Measurements from ENCODE around the gene VTCN1.
"Not testable (repeated sequence)": the region's sequence is repeated elsewhere in the genome, so short reads cannot be mapped to it uniquely, and the experiment has no call there.

VTCN1 gene, protein sequence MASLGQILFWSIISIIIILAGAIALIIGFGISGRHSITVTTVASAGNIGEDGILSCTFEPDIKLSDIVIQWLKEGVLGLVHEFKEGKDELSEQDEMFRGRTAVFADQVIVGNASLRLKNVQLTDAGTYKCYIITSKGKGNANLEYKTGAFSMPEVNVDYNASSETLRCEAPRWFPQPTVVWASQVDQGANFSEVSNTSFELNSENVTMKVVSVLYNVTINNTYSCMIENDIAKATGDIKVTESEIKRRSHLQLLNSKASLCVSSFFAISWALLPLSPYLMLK

GRCh38 chr1:117210831-117211261 is at the start of gene VTCN1:
Gene VTCN1, minus strand, starts transcription at chr1:117210927. Its CDS starts 72 bp downstream, at chr1:117210855.
- DNase-seq (ENCODE audit: low read depth), result no peak

DNA sequence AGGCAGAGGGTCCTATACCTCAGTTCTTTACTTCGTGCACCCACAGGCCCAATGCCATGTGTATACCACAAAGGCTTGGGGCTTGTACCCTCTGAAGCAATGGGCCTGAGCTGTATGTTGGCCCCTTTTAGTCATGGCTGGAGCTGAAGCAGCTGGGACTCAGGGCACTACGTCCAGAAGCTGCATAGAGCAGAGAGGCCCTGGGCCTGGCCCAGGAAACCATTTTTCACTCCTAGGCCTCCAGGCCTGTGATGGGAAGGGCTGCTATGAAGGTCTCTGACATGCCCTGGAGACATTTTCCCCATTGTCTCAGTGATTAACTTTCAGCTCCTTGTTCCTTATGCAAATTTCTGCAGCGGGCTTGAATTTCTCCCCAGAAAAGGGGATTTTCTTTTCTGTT is 48.1 kb upstream of the VTCN1 start:
- DNase-seq (ENCODE audit: low read depth), result no peak

DNA sequence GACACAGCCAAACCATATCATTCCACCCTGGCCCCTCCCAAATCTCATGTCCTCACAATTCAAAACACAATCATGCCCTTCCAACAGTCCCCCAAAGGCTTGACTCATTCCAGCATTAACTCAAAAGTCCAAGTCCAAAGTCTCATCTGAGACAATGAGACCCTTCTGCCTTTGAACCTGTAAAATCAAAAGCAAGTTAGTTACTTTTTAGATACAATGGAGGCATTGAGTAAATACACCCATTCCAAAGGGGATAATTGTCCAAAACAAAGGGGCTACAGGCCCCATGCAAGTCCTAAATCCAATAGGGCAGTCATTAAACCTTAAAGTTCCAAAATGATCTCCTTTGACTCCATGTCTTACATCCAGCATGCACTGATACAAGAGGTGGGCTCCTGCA is 47.3 kb upstream of the VTCN1 start:
- not testable (repeated sequence) for DNase-seq (ENCODE audit: low read depth)

DNA sequence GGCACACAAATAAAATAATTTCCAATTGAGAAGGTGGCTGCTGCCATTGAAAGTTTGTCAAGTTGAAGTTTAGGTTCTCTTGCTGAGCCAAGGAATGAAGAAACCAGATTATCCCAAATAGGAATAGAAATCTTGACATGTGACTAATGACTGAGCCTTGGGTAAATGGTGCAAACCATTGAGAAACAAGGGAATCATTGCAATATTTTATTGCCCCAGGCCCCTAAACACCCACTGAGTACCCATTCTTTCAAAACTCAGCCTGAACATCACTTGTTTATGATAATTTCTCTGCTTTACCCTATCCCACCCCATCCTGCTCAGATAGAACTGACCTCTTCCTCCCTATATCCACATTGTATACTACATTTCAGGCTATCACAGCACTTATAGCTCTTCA is 46.6 kb upstream of the VTCN1 start:
- no peak for DNase-seq (ENCODE audit: low read depth)

DNA sequence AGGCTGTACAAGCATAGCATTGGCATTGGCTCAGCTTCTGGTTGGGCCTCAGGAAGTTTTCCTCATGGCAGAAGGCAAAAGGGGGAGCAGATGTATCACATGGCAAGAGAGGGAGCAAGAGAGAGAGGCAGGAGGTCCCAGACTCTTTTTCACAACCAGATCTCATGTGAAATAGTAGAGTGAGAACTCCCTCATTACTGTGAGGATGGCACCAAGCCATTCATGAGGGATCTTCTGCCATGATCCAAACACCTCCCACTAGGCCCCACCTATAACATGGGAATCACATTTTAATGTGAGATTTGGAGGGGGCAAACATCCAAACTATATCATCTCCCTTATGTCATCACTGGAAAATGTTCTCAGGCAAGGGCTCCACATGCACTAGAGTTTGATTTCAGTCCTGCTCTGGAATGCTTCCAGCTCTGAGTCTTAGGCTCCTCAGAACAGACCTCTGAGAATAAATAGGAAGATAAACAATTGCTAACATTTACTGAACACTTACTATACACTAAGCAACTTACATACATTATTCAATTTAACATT is 39.4 kb upstream of the VTCN1 start:
- no peak for DNase-seq (ENCODE audit: low read depth)

DNA sequence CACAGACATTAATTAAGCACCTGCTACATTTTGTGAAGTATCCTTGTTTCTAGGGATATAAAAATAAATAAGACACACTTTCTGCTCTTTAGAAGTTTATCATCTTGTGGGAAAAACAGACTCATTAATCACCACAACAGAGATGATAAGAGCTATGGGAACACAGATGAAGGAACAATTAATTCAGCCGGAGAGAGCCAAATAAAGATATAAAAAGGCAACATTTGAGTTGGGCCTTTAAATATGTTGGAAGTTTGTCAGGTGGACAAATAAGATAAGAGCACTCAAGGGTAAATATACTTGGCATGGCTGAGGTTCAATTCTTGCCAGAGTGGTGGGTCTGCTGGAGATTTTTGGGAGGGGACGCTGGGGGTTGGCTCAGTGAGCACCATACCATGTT is 34.2 kb upstream of the VTCN1 start:
- no peak for DNase-seq (ENCODE audit: low read depth)

DNA sequence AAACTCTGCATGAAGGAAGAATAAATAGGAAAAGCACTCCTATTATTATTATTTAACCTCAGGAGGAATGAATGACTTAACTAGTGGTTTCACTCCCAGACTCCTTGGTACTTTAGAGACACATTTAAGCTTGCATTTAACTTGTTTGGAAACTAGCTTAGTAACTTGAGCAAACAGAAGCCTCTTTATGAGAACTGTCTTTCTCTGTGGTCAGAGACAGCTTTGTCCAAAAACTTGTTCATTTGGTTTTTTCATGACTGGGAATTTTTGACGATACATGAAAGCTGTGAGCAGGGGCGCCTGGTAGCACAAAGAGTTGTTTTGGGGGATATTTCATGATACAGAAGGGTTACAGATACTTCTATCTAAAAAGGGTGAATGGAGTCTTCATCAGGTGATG is 33.6 kb upstream of the VTCN1 start:
- no peak for DNase-seq (ENCODE audit: low read depth)

- DNase-seq (ENCODE audit: low read depth), result no peak
Measured at GRCh38 chr1:117241512-117241911, 30.8 kb upstream of the VTCN1 start.

GRCh38 chr1:117240547-117240946 is 29.8 kb upstream of the VTCN1 start:
- DNase-seq (ENCODE audit: low read depth), result no peak

DNA sequence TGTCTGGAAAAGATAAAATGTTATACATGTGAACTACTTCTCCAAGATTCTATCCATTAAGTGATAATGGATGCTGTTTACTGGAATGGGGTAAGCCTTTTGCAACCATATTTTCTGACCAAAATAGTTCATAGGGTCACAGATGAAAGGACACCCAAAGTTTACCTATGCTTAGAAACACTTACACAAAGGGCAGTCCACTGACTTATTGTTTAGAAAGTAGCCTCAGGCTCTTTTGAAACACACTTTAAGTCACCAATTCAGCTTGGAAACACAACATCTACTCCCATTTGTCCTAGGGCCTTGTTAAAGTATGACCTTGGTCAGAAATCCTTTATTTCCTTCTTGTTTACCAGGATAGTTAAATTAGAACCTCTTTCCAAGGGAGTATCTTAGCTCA is 28.7 kb upstream of the VTCN1 start:
- DNase-seq (ENCODE audit: low read depth), result no peak

GRCh38 chr1:117237726-117238381 is 27.1 kb upstream of the VTCN1 start:
- DNase-seq (ENCODE audit: low read depth), result no peak

- DNase-seq (ENCODE audit: low read depth), result no peak
Measured at GRCh38 chr1:117235863-117236465, 25.2 kb upstream of the VTCN1 start.

GRCh38 chr1:117232531-117232930 is 21.8 kb upstream of the VTCN1 start:
- DNase-seq (ENCODE audit: low read depth), result no peak

- no peak for DNase-seq (ENCODE audit: low read depth)
Measured at GRCh38 chr1:117231748-117232373, 21.1 kb upstream of the VTCN1 start.

GRCh38 chr1:117231312-117231711 is 20.6 kb upstream of the VTCN1 start:
- no peak for DNase-seq (ENCODE audit: low read depth)

DNA sequence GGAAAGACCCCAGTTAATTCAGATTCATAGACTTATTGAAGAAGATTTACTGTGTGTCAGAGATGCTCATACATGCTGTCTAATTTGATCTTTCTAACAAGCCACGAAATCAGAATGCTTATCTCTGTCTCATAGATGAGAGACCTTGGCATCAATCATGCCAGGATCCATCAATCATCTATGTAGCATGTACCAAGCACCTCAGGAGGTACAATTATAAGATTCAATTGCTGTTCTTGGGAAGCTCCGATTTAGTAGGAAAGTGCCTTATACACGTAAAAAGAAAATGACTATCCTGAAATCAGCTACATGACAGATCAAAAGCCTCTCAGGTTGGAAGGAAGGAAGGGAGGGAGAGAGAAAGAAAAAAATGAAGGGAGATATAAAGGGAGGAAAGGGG is 18.5 kb upstream of the VTCN1 start:
- DNase-seq (ENCODE audit: low read depth), result no peak

- DNase-seq (ENCODE audit: low read depth), result no peak
Measured at GRCh38 chr1:117225931-117226330, 15.2 kb upstream of the VTCN1 start.

DNA sequence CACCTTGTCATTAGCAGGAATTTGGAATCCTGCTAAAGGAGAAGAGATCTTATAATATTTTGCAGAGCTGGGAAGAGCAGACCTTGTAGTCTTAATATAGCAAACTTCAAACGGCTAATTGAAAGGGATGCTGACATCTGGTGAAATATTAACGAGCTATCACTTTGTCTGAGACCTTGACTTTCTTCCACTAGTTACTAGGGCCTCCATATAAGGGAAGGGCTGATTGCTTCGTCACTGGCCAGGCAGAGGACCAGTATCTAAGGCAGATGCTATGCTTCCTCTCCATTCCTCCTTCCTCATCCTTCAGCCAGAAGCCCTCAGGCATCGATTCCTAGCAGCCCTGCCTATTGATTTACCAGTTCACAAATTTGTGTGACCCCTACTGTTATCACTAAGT is 6.0 kb upstream of the VTCN1 start:
- no peak for DNase-seq (ENCODE audit: low read depth)

GRCh38 chr1:117215733-117216462 is 5.2 kb upstream of the VTCN1 start:
- no peak for DNase-seq (ENCODE audit: low read depth)

- DNase-seq (ENCODE audit: low read depth), result no peak
Measured at GRCh38 chr1:117215019-117215418, 4.3 kb upstream of the VTCN1 start.

GRCh38 chr1:117213046-117213445 is 2.3 kb upstream of the VTCN1 start:
- DNase-seq (ENCODE audit: low read depth), result no peak

- DNase-seq (ENCODE audit: low read depth), result no peak
Measured at GRCh38 chr1:117210386-117210785, 341 bp downstream of the VTCN1 start.
